HG02840 (cell line): ENCODE results near the gene AGAP1.

Experiments
- ATAC-seq: cut with Tn5 transposase; IDR thresholded peaks from one replicate; pipeline ENCODE4 v1.9.1; 2021; ENCODE audit warnings: mild to moderate bottlenecking, moderate library complexity, moderate number of reproducible peaks; ENCODE audit not compliant: unreplicated experiment, low FRiP score

AGAP1 gene

DNA sequence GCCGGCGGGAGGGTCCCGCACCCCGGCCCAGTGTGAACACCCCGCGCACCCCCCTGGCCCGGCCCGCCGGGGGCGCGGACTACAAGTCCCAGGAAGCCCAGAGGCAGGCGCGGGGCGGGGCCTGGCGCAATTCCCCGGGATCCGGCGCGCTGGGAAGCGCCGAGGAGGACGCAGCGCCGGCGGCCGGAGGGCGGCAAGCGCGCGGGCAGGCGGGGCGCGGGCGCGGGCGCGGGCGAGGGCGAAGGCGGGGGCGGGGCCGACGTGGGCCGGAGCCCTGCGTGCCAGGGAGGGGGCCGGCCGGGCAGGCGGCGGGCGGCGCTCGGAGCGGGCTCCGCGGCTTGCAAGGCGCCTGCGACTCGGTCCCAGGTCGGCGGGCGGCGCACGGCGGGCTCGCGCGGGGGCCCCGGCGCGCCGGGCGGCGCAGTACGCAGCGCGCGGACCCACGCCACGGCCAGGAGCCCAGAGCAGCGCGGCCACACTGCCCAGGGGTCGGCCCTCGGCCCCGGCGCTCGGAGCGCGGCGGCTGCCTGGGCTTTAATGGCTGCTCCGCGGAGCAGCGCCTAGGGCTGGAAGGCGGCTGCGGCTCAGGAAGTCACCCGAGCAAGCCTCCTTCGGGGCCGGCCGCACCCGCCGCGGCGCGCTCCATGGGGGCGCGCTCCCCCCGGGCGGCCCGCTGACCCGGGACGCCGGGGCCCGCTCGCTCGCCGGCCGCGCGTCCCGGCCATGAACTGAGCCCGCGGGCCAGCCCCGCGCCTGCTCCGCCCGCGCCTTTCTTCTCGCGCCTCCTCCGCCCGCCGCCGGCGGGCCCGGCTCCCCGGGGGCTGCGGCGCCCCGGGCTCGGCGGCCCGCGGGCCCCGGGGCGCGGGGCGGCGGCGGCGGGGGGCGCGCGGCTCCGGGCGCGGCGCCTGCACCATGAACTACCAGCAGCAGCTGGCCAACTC lies at the start of gene AGAP1:
Gene AGAP1, plus strand, starts transcription at position 269 of the 941 bp plus-strand sequence.
- ATAC-seq = no peak

DNA sequence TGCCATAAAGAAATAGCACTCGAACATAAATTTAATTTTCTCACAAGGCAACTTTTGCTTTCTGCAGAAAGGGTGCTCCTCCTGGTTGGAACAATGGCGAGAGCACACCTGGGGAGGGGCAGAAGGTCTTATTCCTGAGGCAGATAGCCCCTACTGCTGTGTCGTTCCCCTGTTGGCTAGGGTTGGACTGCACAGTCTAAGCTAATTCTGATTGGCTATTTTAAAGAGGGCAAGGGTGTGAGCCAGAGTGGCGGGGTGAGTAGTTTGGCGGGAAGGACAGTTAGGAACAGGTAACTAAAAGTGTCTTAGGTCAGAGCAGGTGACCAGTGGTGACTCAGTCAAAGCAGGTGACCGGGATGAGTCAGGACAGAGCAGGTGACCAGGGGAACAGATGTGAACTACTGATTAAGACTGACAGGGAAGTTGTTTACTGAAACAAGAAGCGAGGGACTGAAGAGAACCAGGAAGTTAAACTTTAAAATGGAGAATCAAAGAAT lies 49.7 kb upstream of the AGAP1 start:
- no peak for ATAC-seq

DNA sequence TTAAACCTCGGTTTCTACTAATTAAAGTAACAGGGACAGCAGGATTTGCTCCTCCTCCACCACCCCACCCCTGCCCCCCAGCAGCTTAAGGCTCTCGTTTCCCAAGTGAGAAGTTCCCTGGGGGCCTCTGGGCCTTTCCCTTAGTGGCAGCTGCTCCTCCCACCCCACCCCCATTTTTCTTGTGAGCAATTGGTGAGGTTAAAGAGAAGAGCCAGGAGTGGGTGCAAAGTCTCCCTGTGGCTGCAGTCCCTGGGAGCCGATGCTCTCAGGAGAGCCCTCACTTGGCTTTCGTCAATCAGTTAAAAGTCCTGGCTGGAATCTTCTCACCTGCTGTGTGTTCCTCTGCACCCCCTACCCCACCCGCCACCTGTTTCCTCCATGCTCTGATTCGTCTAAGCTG lies 48.7 kb upstream of the AGAP1 start:
- no peak for ATAC-seq

DNA sequence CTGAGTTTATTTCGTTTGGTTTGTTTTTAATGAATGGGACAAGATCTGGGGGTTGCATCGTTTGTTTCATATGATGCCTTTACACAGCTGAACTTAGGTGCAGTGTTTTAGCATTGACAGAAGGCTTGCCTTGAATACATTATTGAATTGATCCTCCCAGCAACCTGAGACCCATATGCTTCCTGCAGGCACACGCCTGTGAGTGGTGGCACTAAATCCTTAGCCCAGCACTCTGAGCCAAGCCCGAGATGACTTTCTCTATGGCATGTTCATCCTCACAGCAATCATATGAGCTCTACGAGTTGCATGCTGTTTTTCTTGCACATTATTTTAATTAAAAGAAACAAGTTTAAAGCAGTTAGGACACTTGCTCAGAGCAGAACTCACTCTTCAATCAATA lies 47.8 kb upstream of the AGAP1 start:
- no peak for ATAC-seq

DNA sequence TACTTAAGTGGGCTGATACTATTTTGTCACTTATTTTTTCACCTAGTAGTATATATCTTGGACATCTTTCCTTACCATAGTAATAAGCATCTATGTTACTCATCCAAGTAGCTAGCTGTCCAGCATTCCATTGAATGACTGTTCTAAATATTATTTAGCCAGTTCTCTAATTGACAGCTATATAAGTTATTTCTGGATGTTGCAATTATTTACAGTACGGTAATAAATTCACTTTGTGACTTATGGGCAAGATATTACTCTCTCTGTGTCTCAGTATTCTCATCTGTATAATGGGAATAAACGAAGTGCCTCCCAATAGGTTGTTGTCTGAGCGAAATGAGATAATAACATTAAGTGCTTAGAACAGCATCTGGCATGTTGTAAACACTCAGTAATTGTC lies 46.6 kb upstream of the AGAP1 start:
- ATAC-seq = no peak

DNA sequence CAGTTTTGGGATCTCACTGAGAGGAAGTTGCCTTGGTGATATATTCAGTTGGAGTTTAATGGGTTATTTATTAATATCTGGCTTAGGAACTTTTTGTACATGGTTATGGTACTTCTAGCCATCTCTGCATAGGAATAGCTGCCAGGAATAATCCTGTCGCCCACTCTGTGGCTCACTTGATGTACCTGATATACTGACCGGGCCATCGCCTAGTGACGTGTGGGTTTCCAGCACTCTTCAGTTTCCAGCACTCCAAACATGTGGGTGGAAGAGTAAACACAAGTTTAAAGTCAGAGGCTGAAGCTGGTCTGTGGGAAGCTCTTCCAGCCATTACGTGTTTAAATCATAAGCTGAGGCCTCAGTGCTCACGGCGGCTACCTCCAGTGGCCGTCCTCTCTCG lies 44.3 kb upstream of the AGAP1 start:
- ATAC-seq = no peak

DNA sequence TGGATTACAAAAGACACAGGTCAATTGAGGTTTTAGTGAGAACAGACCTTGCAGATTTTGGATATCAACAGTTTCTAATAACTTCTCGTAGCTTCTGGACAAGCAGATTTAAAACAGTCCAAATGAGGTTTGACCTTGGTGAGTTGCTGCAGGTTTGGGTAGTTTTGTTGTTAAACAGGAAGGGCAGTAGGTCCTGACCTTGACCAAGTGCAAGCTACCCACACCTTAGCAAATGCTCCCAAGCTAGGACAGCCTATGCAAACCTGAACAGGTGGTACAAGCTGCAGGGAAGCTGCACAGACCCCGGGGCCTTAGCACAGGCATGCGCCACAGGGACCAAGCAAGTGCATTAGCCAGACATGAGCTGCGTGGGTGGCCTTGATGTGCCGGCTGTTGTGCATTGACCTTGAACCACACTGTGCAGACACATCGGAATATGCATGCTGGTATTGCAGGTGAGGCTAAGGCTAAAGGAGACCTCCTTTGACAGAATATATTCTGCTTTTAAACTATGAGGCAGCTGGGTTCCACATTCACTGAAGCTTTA lies 40.2 kb upstream of the AGAP1 start:
- ATAC-seq = no peak

DNA sequence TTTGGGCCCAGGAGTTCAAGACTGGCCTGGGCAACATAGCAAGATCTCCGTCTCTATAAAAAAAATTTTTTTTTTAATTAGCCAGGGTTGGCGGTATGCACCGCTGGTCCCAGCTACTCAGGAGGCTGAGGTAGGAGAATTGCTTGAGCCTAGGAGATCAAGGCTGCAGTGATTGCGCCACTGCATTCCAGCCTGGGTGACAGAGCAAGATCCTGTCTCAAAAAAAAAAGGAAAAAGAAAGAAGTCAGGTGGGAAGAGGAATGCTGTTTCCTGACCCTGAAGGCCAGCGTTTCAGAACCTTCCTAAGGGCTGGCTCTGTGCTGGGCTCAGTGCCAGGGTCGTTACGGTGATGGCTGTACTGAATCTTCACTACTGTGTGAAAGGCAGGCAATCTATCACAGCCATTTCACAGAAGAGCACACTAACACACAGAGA lies 35.0 kb upstream of the AGAP1 start:
- no peak for ATAC-seq

DNA sequence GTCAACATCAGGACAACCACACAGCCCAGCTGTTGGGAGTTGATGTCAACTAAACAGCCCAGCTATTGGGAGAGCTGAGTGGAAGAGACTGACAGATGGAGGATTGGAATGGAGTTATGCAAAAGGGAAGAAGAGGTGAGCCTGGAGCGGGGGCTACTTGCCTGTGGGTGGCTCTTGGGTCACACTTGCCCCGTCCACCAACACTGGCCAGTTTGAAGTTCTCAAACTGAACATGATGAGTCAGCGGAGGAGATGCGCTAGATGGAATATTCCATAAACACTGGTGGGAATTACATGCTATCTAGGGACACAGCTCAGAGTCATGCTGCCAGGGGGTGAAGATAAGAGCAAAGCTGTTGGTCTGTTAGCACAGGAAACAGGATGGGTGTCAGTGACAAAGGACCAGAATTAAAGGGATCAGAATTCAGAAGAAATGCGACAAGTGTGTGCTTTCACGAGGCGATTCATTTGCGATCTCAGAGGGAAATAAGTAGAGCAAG lies 33.2 kb upstream of the AGAP1 start:
- no peak for ATAC-seq

DNA sequence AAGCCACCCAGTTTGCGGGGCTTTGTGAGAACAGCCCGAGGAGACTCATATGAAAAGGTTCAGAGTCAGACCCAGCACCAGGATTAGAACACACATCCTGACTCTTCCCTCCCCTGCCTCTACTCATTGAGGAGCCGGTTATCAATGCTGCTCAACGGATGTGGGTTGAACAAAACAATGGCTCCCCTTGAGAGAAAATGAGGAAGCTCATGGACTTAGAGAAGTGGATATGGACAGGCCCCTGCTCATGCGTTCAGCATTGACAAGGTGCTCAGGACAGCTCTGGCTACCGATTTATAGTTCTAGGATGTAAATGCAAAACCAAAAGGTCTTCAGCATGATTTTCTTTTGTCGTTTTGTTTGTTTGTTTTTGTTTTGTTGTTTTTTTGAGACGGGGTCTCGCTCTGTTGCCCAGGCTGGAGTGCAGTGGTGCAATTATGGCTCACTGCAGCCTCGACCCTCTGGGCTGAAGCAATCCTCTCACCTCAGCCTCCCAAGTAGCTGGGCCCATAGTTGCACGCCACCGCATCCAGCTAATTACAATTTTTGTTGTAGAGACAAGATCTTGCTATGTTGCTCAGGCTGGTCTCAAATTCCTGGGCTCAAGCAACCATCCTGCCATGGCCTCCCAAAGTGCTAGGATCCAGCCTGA lies 32.0 kb upstream of the AGAP1 start:
- ATAC-seq = no peak

DNA sequence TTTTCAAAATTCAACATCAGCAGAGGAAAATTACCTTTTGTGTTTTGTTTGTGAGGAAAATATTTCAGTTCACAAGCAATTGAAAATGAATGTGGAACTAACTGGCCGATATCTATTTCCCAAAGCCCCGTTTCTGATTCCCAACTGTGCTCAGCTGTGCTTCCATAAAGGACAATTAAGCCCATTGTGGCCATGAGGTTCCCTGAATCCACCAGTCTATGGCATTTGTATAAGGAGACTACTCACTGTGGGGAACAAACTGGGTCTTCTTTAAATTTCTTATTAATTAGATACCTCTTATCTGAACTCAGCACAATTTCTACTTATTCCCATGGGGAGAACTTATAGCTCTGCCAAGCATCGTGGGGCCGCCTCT lies 31.4 kb upstream of the AGAP1 start:
- no peak for ATAC-seq

DNA sequence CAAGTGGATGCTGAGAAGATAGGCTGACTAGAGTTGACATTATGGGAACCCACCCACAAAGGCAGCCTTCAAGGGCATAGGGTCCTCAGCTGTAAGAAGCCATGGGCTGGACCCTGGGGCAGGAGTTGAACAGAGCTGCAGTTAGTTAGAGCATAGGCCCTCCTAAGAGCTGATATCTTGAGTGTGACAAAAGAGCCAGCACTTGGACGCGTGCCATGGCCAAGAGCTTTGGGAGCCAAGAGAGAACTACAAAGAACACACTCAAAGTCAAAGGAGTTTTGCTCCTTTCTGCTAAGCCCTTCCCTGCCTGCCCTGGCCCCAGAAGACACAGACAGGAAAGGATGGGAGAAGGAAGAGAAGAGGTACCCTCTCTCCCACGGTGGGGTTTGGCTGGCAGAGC lies 29.9 kb upstream of the AGAP1 start:
- no peak for ATAC-seq

DNA sequence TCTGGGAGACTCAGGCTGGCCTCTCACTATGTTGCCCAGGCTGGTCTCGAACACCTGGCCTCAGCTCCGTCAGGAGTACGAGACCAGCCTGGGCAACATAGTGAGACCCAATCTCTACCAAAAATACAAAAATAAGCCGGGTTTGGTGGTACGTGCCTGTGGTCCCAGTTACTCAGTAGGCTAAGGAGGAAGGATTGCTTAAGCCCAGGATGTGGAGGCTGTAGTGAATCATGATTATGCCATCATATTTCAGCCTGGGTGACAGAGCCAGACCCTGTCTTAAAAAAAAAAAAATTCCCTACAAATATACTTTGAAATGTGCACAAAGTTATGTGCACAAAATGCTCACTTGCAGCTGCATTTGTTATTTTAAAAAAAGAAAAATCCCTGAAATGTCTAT lies 26.3 kb upstream of the AGAP1 start:
- ATAC-seq = no peak

DNA sequence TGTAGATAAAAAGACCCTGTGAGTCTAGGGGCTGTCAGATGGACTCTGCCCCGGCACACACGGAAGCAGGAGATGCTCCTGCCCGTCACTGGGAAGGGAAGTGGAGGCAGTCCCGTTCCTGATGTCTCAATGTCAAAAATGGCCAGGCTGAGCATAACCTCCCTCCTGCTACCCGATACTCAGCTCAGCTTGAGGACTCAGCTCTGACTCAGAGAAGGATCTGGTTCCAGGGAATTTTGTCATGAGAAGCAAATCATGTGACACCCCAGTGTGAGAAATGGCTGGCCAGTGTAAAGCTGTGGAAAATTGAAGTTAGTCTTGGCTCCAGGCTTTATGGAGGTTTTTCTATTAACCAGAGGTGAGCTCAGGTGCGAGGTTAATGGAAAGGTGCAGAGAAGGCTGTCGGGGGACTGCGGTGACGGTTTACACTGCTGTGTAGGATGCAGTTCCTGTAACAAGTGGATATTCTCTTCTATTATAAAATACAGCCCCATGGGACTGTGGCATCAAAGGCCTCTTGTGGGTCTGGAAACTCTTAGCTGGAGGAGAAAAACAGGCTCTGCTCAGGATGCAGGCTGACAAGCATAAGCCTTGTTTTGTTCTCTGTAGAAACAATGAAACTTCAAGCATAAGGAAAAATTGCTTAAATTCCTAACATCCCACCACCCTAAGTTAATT lies 24.7 kb upstream of the AGAP1 start:
- no peak for ATAC-seq

DNA sequence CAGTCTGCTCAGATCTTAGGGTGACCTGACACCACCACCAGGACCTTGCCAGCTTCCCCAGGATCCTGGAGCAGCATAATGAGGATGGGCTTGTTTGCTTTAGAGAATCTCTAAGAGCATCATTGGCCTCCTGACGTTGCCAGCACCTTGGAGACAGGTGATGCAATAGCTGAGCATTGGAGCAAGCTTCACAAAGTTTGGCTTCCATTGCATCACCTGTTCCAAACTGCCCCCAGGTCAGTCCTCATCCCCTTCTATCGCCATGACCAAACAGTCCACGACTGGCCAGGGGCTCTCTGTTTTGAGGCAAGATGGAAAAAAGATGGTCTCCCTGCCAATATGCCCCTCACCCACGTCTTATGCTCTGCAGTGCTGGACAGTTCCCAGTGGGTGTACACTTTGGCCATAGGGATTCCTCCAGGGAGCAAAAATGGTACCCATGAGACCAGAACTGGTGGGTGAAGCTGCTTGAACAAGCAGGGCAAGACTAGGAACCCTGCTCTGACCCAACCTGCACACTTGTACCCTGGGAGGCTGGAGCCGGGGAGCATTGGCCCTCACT lies 22.6 kb upstream of the AGAP1 start:
- no peak for ATAC-seq

DNA sequence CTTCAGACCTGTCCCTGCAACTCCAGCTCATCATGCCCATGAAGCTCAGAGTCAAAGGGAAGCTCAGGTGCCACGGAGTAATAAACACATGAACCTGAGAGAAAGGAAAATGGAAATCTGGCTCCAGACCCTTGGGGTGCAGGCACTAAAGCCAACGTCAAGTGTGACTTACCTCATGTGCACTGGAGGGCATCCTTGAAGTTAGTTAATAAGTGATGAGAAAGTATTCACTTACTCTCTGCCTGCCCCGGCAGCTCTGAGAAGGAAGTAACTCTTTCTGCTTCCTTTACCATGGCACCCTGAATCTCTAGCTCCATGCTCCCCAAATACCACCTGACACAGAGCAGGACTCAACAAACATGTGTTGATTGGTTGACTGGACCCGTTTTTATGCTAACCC lies 21.4 kb upstream of the AGAP1 start:
- no peak for ATAC-seq

DNA sequence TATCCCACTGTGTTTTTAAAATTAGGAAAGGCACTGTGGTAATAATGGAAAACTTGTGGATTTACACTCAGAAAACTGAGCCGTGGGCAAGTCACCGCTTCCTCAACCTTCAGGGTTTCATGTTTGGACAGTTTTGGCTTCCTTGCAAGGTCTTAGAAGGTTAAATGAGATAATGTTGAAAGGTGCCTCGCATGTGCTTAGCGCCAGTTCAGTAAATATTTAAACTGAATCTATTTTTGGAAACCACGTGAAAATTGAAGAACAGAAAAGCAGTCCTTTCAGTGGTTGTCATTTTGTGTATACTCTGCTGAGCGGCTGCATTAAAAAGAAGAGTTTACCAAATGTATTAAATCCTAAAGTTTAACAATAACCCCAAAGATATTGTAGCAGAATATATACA lies 15.2 kb upstream of the AGAP1 start:
- ATAC-seq = no peak

DNA sequence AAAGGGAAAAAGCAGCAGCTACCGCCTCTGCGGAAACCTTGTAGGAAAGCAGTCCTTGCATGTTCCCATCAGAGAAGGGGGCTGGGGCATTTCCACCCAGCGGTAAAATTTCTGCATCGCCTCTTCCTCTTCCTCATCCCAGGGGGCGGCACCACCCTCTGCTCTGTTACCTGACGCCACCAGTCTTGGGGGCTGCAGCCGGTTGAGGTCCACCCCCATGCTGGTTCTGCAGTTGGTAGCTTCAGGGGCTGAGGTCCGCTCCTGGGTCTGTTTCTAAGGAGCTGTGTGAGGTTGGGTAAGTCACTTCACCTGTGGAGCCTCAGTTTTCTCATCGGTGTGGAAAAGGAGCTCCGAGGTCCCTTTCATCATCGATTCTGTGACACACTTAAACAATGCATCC lies 14.2 kb upstream of the AGAP1 start:
- no peak for ATAC-seq

DNA sequence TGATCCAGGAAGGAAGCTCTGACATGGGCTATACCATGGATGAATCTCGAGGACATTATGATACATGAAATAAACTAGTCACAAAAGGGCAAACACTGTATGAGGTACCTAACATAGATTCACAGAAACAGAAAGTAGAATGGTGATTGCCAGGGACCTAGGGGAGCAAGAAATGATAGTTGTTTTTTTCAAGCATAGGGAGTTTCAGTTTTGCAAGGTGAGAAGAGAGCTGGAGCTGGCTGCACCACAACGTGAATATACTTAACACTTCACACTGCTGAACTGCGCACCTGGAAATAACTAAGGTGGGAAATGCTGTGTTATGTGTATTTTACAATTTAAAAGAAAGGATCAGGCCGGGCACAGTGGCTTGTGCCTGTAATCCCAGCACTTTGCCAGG lies 13.2 kb upstream of the AGAP1 start:
- ATAC-seq = no peak

DNA sequence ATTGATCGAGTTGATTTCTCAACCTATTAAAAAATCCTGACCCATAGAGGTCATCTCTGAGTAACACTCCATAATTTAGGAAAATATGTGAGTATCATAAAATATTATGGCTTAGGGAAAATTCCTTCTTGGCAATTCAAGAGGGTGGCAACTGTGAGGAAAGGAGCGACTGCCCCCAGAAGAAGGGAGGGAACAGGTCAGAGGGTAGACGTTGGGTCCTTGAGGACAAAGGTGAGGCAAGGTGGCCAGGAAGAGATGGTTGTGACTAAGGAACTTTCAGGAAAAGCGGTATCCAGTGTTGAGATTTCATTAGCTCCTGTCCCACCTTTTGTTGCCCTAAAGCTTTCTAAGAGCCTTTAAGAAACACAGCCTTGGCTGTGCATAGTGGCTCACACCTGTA lies 10.5 kb upstream of the AGAP1 start:
- no peak for ATAC-seq
